Activated CD8-positive, alpha-beta memory T cell treated with anti-CD3 and anti-CD28 coated beads, Interleukin-2, amount 50 U/mL, for 24 hours (primary cell): ENCODE data around the gene C6orf136.
A peak's percentile ranks its signal among the peaks of the same experiment; 100 is the strongest.
"Not testable (repeated sequence)": the region's sequence is repeated elsewhere in the genome, so short reads cannot be mapped to it uniquely, and the experiment has no call there.

Experiments used
- DNase-seq: peaks from one replicate; pipeline ENCODE4 v3.0.0-alpha.2; 2020; ENCODE audit errors: extremely low read depth

The C6orf136 gene

DNA sequence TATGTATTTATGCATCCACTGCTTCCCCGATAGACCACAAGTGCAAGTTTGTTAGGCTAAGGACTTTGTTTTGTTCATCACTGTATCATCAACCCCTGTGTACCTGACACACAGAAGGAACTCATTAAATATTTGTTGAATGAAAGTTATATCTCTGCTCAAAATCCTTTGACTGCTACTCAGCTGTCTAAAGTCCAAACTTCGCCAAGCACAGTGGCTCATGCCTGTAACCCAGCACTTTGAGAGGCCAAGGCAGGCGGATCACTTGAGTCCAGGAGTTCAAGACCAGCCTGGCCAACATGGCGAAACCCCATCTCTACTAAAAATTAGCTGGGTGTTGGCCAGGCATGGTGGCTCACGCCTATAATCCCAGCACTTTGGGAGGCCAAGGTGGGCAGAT lies 11.0 kb downstream of the C6orf136 start:
- DNase-seq, result not testable (repeated sequence)

DNA sequence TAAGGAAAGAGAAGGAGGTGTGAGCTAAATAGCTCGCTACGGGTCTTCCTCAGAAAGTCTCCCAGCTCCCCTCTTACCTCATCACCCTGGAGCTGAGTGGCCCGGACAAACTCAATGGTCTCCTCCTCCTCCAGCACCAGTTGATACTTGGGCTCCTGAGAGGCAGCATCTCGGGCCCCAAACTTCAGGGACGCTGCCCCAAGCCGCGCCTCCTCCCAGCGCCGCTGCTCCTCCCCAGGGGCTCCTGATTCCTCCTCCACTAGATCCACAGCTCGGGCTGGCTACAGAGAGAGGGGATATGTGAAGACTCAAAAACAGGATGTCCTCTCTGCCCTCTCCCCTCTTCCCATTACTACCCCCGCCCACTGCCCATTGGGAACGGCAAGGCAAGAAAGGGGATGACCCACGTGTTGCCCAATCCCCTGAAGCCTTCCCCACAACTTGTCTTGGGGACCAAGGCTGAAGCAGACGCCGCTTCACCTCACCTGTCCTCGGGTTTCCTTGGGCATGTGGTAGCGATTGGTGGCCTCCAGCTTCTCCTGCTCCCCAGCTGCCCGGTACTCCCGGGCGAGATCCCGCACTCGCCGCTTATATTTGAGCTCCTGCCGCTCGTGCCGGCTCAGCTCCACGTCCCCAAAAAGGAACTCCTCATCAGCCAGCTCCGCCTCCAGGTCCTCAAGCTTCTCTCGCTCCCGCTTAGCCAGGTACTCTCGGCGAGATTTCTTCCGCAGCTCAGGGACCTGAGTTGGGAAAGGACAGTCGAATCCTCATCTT lies 18.2 kb downstream of the C6orf136 start:
- DNase-seq, result no peak

DNA sequence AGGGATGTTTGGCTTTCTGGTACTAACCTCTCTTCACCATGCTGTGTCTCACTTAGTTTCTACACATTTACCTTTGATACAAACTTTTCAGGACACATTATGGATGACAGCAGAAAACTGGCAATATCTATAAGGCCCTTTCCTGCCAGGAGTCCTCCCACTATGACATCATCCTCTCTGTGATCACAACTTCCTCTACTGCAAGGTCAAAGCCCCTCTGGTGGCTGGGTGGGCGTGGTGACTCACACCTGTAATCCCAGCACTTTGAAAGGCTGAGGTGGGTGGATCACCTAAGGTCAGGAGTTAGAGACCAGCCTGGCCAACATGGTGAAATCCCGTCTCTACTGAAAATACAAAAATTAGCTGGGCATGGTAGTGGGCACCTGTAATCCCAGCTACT lies 19.4 kb downstream of the C6orf136 start:
- DNase-seq, result not testable (repeated sequence)

DNA sequence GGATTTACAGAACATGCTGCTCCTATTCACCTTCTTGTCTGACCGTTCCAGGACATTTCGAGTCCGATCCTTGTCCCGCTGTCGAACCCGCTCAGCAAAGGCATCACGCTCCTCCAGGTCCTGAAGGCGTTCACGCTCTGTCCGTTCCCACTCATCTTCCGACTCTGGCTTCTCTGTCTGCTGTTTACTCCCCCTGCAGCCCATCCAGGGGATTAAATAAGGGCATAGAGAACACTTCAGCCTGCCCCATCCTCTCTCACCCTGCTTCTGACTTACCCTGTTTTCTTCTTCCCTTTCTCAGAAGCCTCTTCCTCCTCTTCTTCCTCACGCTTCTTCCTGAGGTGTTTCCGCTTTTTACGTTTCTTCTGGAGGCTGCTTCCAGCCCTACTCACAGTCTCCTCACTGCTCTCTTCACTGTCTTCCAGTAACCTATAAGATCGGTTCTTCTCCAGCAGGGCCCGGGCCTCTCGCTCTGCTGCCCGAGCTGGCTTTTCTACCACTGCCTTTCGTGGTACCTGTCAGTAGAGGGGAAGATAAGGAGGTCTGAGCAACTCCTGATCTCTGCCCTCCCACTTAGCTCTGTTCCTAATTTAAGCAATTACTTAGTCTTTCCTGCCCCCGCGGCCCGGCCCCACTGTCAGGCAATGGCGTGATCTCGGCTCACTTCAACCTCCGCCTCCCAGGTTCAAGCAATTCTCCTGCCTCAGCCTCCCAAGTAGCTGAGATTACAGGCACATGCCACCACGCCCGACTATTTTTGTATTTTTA lies 24.0 kb downstream of the C6orf136 start:
- no peak for DNase-seq

DNA sequence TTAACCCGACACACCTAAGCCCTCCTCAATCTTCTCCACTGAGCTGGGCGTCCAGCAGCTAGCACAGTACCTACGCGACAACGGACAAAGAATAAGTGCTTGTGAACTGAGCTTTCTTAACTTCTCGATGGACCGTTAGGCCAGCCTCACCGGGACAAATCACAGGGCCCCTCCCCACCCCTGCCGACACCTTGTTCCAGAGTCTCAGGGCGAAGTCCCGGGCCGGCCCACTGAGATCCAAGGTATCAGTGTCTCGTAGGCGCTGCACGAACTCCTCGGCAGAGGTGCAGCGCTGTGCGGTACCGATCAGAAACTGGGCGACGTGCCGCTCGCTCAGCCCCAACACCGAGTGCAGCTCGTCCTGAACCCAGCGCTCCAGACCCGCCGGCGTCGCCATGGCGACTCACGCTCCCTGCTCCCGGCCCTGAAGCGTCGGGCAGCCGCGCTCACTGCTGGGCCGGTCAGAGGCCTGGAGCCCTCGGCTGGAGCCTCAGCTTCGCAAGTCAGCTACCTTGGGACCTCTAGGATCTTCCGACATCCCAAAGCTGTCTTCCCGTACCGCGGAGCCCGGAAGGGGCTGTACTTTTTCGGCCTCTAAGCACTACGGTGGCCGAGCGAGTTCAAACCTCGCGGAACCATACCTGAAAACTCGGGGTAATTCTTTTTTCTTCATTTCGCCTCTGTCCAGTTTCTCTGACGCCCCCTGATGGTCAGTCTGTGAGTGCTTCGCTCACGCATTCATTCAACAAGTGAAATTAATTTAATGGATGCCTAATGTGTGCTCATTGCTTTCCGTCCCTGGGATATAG lies 25.7 kb downstream of the C6orf136 start, which contains the start of gene DHX16:
Gene DHX16 (minus strand): TSS at position 562 of the 809 bp plus-strand sequence. CDS start 165 bp downstream, at position 397.
- peak; percentile 84 for DNase-seq

DNA sequence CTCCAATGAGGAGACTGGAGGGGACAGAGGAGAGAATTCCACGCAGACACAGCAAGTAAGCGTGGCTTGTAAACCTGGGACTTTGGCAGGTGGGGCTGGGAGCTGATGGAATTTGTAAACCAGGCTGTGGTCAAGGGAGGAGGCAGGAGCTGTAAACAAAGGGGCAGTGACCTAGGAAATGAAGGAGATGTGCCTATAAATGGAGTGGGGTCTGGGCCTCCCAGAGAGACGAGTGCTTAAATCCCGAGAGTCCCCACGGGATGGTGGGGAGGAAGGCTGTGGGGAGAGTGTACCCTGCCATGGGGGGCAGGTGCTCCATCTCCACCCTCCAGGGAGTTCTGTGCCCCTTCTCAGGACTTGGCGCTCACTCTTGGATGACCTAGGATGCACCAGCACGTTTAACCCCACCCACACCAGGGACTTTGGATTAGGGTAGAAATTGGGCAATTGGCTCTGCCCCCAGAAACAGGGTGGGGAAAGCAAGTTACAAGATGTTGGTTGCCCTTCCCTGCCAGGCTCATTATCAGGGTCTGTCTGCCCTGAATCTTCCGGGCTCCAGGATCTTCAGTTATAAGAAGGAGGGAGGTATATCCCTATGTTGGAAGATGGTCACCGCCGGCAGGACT lies 29.8 kb downstream of the C6orf136 start:
- no peak for DNase-seq

DNA sequence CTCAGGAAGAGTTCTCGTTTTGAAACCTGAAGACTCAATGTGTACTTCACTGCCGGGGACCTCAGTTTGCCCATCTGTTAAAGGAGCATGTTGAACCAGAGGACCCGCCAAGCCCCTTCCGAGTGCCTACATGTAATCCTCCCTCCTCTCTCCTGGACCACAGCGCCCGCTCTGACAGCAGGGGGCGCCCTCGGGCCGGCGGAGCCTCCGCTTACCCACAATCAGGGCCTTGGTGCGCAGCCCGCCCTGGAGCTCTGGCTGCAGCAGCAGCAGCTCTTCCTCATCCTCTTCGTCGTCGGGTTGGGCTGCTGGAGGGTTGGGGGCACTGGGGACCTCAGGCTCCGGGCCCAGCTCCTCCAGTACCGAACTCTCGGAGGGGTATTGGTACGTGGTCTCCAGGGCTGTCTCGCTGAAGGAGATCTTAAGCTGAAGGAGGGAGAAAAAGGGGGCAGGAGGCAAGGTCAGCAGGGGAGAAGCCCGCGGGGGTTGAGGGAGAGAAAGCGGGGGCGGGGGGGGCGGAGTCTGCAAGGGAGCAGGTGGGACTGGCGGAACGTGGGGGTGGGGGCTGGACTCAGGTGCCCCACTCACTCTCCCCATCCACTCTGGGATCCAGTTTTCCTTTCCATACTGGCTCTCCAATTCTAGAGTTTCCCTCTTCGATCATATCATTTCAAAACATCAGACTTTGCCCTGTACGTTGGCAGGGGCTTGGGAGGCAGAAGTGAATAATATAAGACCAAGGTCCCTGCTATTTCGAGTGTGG lies 32.2 kb downstream of the C6orf136 start:
- DNase-seq, result peak; percentile 70

DNA sequence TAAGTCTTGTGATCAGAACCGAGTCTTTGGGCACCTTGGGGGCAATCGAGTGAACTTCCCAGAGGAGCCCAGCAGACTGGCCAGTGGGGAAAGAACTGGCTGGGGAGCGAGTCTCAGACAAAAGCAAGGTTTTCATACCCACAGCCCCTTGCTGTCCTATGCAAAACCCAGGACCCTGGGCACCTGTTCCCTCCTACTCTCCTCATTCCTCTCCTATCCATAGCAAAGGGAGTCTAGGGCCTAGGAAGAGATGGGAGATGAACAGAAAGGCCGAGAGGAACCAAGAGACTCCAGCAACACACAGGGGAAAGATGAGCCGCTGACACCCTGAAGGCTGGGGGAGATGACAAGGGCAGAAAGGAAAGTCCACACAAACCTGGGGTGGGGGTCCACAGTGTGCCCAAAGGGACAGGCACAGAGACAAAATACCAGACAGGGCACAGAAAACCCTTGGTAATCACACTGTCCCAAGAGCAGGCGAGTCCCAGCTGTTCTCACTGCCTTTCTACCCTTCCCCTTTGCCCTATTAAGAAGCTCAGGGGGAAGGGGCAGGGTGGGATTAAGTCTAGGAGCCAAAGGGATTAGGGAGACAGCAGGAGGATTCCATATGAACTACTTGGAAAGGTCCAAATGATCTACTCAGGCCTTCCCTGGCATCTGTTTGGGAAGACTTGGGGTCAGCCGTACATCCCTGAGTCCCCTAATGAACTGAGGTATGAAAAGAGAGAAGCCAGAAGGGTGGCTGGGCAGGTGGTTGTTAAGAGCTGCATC lies 33.0 kb downstream of the C6orf136 start:
- DNase-seq, result no peak

DNA sequence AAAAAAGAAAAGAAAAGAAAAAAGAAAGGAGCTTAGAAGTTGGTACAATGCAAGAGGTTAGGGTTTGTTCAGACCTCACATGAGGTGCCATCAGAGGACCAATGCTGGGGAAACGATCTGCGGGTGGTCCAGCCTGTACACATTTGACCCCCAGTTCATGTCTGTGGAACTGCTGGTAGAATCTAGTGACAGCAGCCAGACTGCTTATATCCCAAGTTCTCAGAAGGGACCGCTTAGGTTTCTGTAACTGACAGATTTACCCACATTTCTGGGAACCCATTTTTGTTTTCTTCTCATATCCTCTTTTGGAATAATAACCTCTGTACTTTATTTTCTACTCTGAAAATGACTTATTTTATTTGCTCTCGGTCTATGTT lies 34.8 kb downstream of the C6orf136 start:
- DNase-seq, result no peak

DNA sequence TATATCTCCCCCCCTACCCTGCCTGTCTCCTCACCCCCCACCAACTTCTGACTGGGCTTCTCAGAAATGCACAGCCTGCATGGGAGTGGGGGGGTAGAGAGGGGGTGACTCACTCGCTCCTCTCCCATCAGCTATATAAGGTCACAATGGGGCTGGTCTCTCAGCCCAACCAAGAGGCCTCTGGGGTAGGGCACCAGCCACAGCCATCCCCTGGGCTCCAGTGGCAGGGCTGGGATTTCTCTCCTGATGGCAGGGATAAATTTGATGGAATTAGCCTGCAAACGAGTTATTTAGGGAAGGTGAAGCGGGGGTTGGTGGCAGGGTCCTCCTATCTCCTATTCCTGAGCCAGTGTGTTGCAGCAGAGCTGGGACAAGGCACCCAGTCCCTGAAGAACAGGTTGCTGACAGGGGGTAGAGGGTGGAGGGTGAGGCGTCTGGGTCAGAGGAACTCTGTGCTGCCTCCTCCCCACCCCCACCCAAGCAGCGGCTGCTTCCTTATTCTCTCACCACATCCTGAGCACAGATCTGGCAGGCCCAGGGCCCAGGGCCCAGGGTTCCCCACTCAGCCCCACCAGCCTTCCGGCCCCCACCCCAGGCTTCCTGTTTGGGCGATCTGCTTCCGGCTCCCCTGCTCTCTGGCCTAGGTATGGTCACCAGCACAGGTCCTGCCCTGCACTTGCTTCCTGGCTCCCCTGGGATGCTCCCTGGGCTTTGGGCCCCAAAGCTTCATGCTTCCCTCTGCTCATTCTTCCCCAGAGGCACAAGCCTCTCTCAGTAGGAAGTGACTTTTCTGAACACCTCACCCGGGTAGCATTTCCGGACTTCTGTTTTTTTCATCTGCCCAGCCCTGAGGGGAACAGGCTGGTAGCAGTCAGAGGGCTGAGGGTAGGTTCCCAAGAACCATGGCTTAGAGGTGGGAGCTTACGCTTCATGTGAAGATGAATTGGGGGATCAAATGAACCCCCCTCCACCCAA lies 35.5 kb downstream of the C6orf136 start:
- peak; percentile 71 for DNase-seq

DNA sequence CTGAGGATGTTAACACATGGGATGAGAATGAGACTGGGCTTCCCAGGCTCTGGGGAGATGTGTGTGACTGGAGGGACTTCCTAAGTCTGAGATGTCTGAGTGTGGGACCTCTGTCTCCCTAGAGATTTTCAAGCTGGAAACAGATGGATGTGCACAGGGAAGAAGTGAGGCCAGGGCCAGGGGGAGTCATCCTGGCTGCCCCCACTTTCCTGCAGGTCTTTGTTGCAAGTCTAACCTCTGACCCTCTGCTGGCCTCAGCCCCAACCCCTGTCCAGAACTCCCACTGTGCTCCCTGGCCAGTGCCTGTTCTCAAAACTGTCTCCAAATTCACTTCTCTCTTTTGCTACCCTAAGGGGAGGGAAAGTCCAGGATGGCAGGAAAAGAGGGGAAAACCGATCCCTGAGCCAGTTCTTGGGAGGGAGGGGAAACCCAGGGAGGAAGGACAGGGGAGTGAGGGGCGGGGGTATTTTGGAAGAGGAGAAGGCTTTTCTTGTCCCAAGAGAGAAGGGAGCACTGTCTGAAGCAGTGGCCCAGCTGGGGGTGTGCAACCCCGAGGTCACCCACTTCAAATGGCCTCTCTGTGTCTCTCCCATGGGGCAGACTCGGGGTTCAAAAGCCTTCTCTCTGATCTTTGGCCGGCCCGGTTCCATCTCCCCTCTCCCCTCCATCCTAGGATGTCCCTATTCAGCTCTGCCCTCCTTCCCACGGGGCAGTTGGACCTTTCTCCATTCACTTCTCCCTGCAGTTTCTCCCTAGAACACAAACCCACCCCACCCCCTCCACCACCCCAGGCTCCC lies 36.4 kb downstream of the C6orf136 start:
- no peak for DNase-seq

DNA sequence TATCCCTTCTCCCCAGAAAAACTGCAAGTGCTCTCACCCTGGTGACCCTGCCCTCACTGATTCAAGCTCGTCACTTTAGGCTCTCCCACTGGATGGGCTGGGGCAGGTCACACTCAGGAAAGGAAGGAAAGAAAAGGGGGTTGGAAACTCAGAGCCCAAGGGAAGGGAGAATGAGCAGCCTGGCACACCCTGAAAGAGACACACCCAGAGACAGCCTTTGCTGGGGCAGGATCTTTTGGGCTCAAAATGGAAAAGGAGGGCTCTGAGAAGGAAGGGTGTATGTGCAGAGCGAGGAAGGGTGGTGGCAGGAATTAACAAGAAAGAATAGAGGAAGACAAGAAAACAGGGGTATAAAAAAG lies 37.0 kb downstream of the C6orf136 start:
- no peak for DNase-seq

DNA sequence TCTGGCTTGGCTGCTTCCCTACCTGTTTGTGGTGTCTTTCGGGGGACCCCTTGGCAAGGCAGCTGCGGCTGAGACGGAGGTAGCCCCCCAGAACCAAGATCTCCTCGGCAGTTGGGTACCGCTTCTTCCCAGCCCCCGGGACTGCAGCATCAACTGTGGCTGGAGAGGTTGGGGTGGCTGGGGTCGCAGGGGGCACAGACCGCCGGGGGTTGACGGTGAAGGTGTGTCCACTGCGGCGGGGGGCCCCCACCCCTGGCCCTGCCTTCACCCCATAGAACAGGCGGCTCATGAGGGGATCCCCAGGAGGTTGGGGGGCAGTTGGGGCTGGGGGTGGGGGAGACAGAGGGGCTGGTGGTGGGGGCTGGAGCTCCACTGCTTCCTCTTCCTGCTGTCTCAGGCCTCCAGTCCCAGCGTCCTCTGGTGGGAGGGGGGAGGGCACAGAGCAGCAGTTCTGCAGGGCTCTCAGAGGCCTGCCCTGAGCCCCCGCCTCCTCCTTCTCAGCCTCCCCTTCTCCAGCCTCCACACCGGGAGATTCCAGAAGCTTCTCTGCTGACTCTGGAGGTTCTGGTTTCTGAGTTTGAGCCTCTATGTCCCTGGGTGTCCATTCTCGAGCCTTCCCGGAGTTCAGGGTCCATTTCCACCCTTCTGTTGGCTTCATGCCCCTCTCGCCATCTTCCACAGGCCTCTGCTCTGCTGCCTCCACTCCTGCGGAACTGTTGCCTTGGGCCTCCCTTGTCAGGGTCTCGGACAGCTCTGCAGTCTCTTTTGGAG lies 37.6 kb downstream of the C6orf136 start:
- DNase-seq, result no peak

DNA sequence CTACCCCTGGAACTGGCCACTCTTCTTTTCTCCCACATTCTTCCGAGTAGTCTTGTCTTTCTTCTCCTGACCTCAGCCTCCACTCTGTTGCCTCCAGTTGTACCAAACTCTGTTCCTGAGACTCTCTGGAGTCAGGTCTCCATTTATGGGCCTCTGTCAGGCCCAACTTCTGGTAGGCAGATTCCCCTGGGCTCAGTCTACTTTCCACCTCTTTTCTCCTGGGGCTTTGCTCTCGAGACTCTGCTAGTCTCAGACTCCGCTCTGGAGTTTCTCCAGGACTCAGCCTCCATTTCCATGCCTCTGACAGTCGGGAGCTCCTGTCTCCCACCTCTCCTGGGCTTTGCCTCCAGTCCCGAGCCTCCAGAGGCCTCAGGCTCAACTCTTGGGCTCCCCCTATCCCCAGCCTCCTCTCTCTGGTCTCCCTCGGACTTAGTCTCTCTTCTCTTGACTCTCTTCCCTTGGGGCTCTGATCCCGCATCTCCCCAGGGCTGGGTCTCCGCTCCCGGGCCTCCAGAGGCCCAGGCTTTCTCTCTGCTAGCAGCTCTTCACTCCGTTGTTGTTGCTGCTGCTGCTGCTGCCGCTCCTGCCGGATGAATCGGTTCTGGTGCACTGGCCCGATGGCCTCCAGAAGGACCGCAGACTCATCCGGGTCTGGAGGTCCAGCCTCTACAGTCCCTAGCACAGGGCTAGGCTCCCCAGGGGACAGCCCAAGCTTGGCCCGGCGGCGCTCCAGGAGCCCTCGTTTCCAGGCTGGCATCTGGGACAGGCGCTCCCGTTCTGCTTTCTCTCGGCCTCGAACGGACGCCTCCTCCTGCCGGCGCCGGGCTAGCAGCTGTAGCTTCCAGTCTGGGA lies 38.5 kb downstream of the C6orf136 start:
- DNase-seq, result no peak

DNA sequence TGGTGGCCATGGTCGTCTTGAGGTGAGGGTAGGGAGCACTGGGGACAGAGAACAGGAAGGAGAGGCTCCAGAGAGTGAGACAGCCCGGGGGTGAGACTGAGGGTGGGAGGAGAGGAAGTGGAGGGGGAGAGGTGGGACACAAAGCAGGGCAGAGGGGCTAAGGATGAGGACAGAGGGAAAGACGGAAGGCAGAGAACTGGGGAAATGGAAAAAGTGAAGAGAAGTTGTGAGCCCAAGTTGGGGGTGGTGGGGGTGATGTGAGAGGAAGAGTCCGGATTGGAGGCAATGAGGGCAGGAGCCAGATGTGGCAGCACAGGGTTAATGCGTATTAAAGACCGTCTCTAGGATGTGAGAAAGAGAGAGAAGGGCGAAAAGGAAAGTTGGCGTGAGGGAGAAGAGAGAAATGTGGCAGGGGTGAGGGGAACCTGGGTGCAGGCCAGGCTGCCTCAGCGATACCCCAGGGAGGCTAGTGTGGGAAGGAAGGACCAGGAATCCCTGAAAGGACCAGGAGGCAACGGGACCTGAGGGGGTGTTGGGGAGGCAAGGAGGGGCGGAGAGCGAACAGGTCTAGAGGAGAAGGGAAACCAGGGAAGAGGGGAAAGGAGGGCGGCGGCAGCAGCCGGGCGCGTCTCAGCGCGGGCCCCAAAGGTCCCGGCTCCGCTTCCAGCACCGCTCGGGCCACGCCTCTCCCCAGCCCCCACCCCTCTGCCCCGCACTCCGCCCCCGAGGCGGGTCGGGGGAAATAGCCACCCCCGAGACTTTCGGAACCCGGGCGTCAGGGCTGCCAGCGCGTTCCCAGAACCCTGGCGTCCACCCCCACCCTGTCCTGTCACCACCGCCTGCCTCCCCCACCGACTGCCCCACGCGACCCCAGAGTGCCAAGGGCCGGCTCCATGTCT lies 39.3 kb downstream of the C6orf136 start, which contains the start of gene PPP1R18:
Gene PPP1R18 (minus strand): TSS at position 637 of the 899 bp plus-strand sequence. CDS start 627 bp downstream, at position 10.
- peak; percentile 59 for DNase-seq
